Mucosa of rectum (tissue), 2 donors: Measurements from ENCODE around the gene GSTP1.
"Not testable (repeated sequence)": the region's sequence is repeated elsewhere in the genome, so short reads cannot be mapped to it uniquely, and the experiment has no call there.

Experiments
- H3K27ac ChIP-seq, 2 donors: one replicate each; pipeline ENCODE4 v1.7.0; 2013; ENCODE audit warnings: inconsistent platforms in 2 of 2, low read depth in 2 of 2, low read length in 2 of 2
- H3K27me3 ChIP-seq, 2 donors: one replicate each; pipeline ENCODE4 v1.7.0; 2013; ENCODE audit warnings: low read length in 2 of 2; ENCODE audit not compliant: control insufficient read depth in 2 of 2, insufficient read depth in 2 of 2
- H3K36me3 ChIP-seq, 2 donors: one replicate each; pipeline ENCODE4 v1.7.0; 2013; ENCODE audit warnings: low read length in 2 of 2; ENCODE audit not compliant: control insufficient read depth in 2 of 2, insufficient read depth in 2 of 2
- H3K4me1 ChIP-seq, 2 donors: one replicate each; pipeline ENCODE4 v1.7.0; 2013; ENCODE audit warnings: low read length in 2 of 2, mild to moderate bottlenecking in 1 of 2; ENCODE audit not compliant: control insufficient read depth in 2 of 2, insufficient read depth in 2 of 2
- H3K4me3 ChIP-seq, 2 donors: one replicate each; pipeline ENCODE4 v1.7.0; 2013; ENCODE audit warnings: low read length in 2 of 2
- H3K9ac ChIP-seq, 2 donors: one replicate each; pipeline ENCODE4 v1.7.0; 2013; ENCODE audit warnings: low read length in 2 of 2, low read depth in 1 of 2, mild to moderate bottlenecking in 1 of 2
- H3K9me3 ChIP-seq, 2 donors: one replicate each; pipeline ENCODE4 v1.7.0; 2013; ENCODE audit warnings: low read length in 2 of 2; ENCODE audit not compliant: control insufficient read depth in 2 of 2
- donor health status: healthy.
- donor health status: Normal muscosa, but diverticular disease.

GSTP1 gene

GRCh38 chr11:67594480-67594879 lies 10.9 kb downstream of the GSTP1 start:
- Histone ChIP-seq H3K27ac (no peak overlapping the region), H3K9me3 (no peaks in the 10 kb centered on the region), H3K36me3 (no peaks in the 10 kb centered on the region), H3K27me3 (no peaks in the 10 kb centered on the region), H3K4me3 (no peak overlapping the region), H3K4me1 (no peaks in the 10 kb centered on the region), H3K9ac (no peak overlapping the region)

GRCh38 chr11:67596753-67597300 lies 13.2 kb downstream of the GSTP1 start:
- Histone ChIP-seq H3K9me3 (no peaks in the 10 kb centered on the region), H3K36me3 (no peaks in the 10 kb centered on the region), H3K27me3 (no peaks in the 10 kb centered on the region), H3K27ac (no peak overlapping the region), H3K4me1 (peaks cover 2% of the 10 kb centered on the region in 2 donors), H3K9ac (no peak overlapping the region), H3K4me3 (no peak overlapping the region)

GRCh38 chr11:67597458-67597857 lies 13.8 kb downstream of the GSTP1 start:
- H3K4me1 ChIP-seq, H3K27ac ChIP-seq, H3K9me3 ChIP-seq, H3K36me3 ChIP-seq, H3K9ac ChIP-seq, H3K4me3 ChIP-seq, H3K27me3 ChIP-seq: not testable (repeated sequence)

GRCh38 chr11:67597963-67598362 lies 14.4 kb downstream of the GSTP1 start:
- not testable (repeated sequence) for H3K9ac ChIP-seq, H3K36me3 ChIP-seq, H3K27ac ChIP-seq, H3K9me3 ChIP-seq, H3K27me3 ChIP-seq, H3K4me1 ChIP-seq, H3K4me3 ChIP-seq

- H3K36me3 ChIP-seq = no peaks in the 10 kb centered on the region
- peaks cover 2% of the 10 kb centered on the region in 2 donors for H3K4me1 ChIP-seq
- H3K9me3 ChIP-seq = no peaks in the 10 kb centered on the region
- no peak overlapping the region for H3K4me3 ChIP-seq
- H3K9ac ChIP-seq = no peak overlapping the region
- H3K27ac ChIP-seq = no peak overlapping the region
- H3K27me3 ChIP-seq = no peaks in the 10 kb centered on the region
These were observed 15.5 kb downstream of the GSTP1 start for GRCh38 chr11:67599149-67599548.

GRCh38 chr11:67600324-67601029 lies 16.9 kb downstream of the GSTP1 start:
- no peak overlapping the region for H3K27ac ChIP-seq
- no peak overlapping the region for H3K9ac ChIP-seq
- peaks cover 2% of the 10 kb centered on the region in 2 donors for H3K4me1 ChIP-seq
- H3K36me3 ChIP-seq = no peaks in the 10 kb centered on the region
- H3K27me3 ChIP-seq = no peaks in the 10 kb centered on the region
- no peak overlapping the region for H3K4me3 ChIP-seq
- no peaks in the 10 kb centered on the region for H3K9me3 ChIP-seq

GRCh38 chr11:67601098-67601497 lies 17.5 kb downstream of the GSTP1 start:
- H3K27ac ChIP-seq = no peak overlapping the region
- H3K36me3 ChIP-seq = no peaks in the 10 kb centered on the region
- peaks cover 2% of the 10 kb centered on the region in 2 donors for H3K4me1 ChIP-seq
- H3K9ac ChIP-seq = no peak overlapping the region
- no peaks in the 10 kb centered on the region for H3K27me3 ChIP-seq
- H3K9me3 ChIP-seq = no peaks in the 10 kb centered on the region
- no peak overlapping the region for H3K4me3 ChIP-seq

- not testable (repeated sequence) for H3K36me3 ChIP-seq, H3K27me3 ChIP-seq, H3K9ac ChIP-seq, H3K27ac ChIP-seq, H3K9me3 ChIP-seq, H3K4me3 ChIP-seq
- H3K4me1 ChIP-seq = peaks cover 11 to 14% of the 10 kb centered on the region in 2 donors
These were observed 20.5 kb downstream of the GSTP1 start for GRCh38 chr11:67604119-67604518.

GRCh38 chr11:67604815-67605214 lies 21.2 kb downstream of the GSTP1 start:
- H3K9ac ChIP-seq = no peak overlapping the region
- no peaks in the 10 kb centered on the region for H3K27me3 ChIP-seq
- no peak overlapping the region for H3K4me3 ChIP-seq
- no peak overlapping the region for H3K27ac ChIP-seq
- H3K4me1 ChIP-seq = peaks cover 11 to 14% of the 10 kb centered on the region in 2 donors
- no peaks in the 10 kb centered on the region for H3K9me3 ChIP-seq
- peaks cover 10 to 12% of the 10 kb centered on the region in 2 donors for H3K36me3 ChIP-seq

- no peaks in the 10 kb centered on the region for H3K27me3 ChIP-seq
- H3K9ac ChIP-seq = no peak overlapping the region
- H3K4me3 ChIP-seq = no peak overlapping the region
- H3K27ac ChIP-seq = no peak overlapping the region
- H3K36me3 ChIP-seq = peaks cover 12 to 16% of the 10 kb centered on the region in 2 donors
- peaks cover 11 to 14% of the 10 kb centered on the region in 2 donors for H3K4me1 ChIP-seq
- H3K9me3 ChIP-seq = no peaks in the 10 kb centered on the region
These were observed 21.8 kb downstream of the GSTP1 start for GRCh38 chr11:67605231-67606011.
